Measurements from ENCODE around the gene SLC45A1. TPM values are rescaled to one million over a fixed set of nuclear protein-coding genes. Genes with fewer than 3 reads are reported as not detected.

SLC45A1 gene
- polyA plus RNA-seq, 3 donors = 0.21 TPM; not detected in 2

GRCh38 chr1:8293641-8294169, 24.2 kb upstream of the SLC45A1 start:
- no peaks in the 10 kb centered on the region for H3K4me1 ChIP-seq (ENCODE audit: control insufficient read depth in 1 of 2, insufficient read depth in 2 of 2, low read length in 2 of 2)
- intact Hi-C loops (cut with micrococcal nuclease) = no loop called here
- no peaks in the 10 kb centered on the region for H3K36me3 Mint-ChIP-seq
- no peak for DNase-seq
- WGBS (ENCODE audit: insufficient coverage) = 100% methylated on average over 3 of the region's 4 CpGs
- H3K4me2 ChIP-seq (replicated peaks; ENCODE audit: extremely low read depth, low read length, poor library complexity, severe bottlenecking) = no peak overlapping the region
- H3K79me2 ChIP-seq (ENCODE audit: insufficient read depth, low read length) = no peaks in the 10 kb centered on the region
- no peak for TF ChIP-seq CTCF (IDR thresholded peaks at IDR 0.05)
- no peaks in the 10 kb centered on the region for H3K27me3 ChIP-seq (ENCODE audit: control insufficient read depth in 2 of 2, insufficient read depth in 2 of 2, low read length in 2 of 2)
- no peaks in the 10 kb centered on the region for H3K36me3 ChIP-seq (replicated peaks in 1 of 2; ENCODE audit: control insufficient read depth in 1 of 2, insufficient read depth in 2 of 2, low read length in 2 of 2)
- H2AFZ ChIP-seq (ENCODE audit: insufficient read depth, low read depth, low read length, poor library complexity, severe bottlenecking) = no peak overlapping the region
- no peak overlapping the region for H3K27ac Mint-ChIP-seq
- H3K9me3 Mint-ChIP-seq = peaks cover 0 to 4% (median 0%) of the 10 kb centered on the region in 7 donors
- no peak overlapping the region for H3K4me3 ChIP-seq (replicated peaks in 1 of 3; ENCODE audit: low read depth in 2 of 3, low read length in 3 of 3)
- peaks cover 0 to 3% (median 0%) of the 10 kb centered on the region in 3 donors for H3K27me3 Mint-ChIP-seq (ENCODE audit: low read depth in 3 of 3)
- H3K4me3 Mint-ChIP-seq = no peak overlapping the region
- H3K9me3 ChIP-seq (replicated peaks in 1 of 2; ENCODE audit: control insufficient read depth in 1 of 2, insufficient read depth in 1 of 2, low read length in 2 of 2) = no peaks in the 10 kb centered on the region
- H3K9ac ChIP-seq (ENCODE audit: insufficient read depth, low read length, poor library complexity, severe bottlenecking) = no peak overlapping the region
- no peaks in the 10 kb centered on the region for H4K20me1 ChIP-seq (ENCODE audit: insufficient read depth, low read length)
- no peak overlapping the region for H3K27ac ChIP-seq (ENCODE audit: low read depth in 1 of 2, low read length in 2 of 2)
- no peaks in the 10 kb centered on the region for H3K4me1 Mint-ChIP-seq

GRCh38 chr1:8294170-8294697, 23.7 kb upstream of the SLC45A1 start:
- Mint-ChIP-seq H3K27me3 (ENCODE audit: low read depth in 3 of 3) (peaks cover 0 to 1% (median 0%) of the 10 kb centered on the region in 3 donors), H3K9me3 (peaks cover 0 to 4% (median 0%) of the 10 kb centered on the region in 7 donors), H3K4me1 (no peaks in the 10 kb centered on the region), H3K4me3 (no peak overlapping the region), H3K27ac (no peak overlapping the region), H3K36me3 (no peaks in the 10 kb centered on the region)
- Histone ChIP-seq H3K9ac (ENCODE audit: insufficient read depth, low read length, poor library complexity, severe bottlenecking) (no peak overlapping the region), H3K27ac (ENCODE audit: low read depth in 1 of 2, low read length in 2 of 2) (no peak overlapping the region), H3K4me1 (ENCODE audit: control insufficient read depth in 1 of 2, insufficient read depth in 2 of 2, low read length in 2 of 2) (no peaks in the 10 kb centered on the region), H2AFZ (ENCODE audit: insufficient read depth, low read depth, low read length, poor library complexity, severe bottlenecking) (no peak overlapping the region), H3K36me3 (replicated peaks in 1 of 2; ENCODE audit: control insufficient read depth in 1 of 2, insufficient read depth in 2 of 2, low read length in 2 of 2) (no peaks in the 10 kb centered on the region), H4K20me1 (ENCODE audit: insufficient read depth, low read length) (no peaks in the 10 kb centered on the region), H3K27me3 (ENCODE audit: control insufficient read depth in 2 of 2, insufficient read depth in 2 of 2, low read length in 2 of 2) (no peaks in the 10 kb centered on the region), H3K79me2 (ENCODE audit: insufficient read depth, low read length) (no peaks in the 10 kb centered on the region), H3K4me2 (replicated peaks; ENCODE audit: extremely low read depth, low read length, poor library complexity, severe bottlenecking) (no peak overlapping the region), H3K4me3 (replicated peaks in 1 of 3; ENCODE audit: low read depth in 2 of 3, low read length in 3 of 3) (no peak overlapping the region), H3K9me3 (replicated peaks in 1 of 2; ENCODE audit: control insufficient read depth in 1 of 2, insufficient read depth in 1 of 2, low read length in 2 of 2) (no peaks in the 10 kb centered on the region)
- DNase-seq = no peak
- no peak for TF ChIP-seq CTCF (IDR thresholded peaks at IDR 0.05)
- intact Hi-C loops (cut with micrococcal nuclease) = no loop called here
- 91% methylated on average over 9 of the region's 19 CpGs for WGBS (ENCODE audit: insufficient coverage)
